GM18519 (cell line): ENCODE data around the gene FKBP6.
"Not testable (repeated sequence)": the region's sequence is repeated elsewhere in the genome, so short reads cannot be mapped to it uniquely, and the experiment has no call there.

Source experiments
- ATAC-seq: cut with Tn5 transposase; IDR thresholded peaks from one replicate; pipeline ENCODE4 v1.9.1; 2021; ENCODE audit warnings: mild to moderate bottlenecking, moderate library complexity; ENCODE audit not compliant: unreplicated experiment, low FRiP score

FKBP6 gene

GRCh38 chr7:73354196-73354595, 26.2 kb downstream of the FKBP6 start:
- no peak for ATAC-seq

GRCh38 chr7:73354821-73355220, 26.9 kb downstream of the FKBP6 start:
- no peak for ATAC-seq

GRCh38 chr7:73356159-73356558, 28.2 kb downstream of the FKBP6 start:
- no peak for ATAC-seq

GRCh38 chr7:73358590-73359275, 30.8 kb downstream of the FKBP6 start:
- no peak for ATAC-seq

- no peak for ATAC-seq
Observed at GRCh38 chr7:73359306-73359705, 31.3 kb downstream of the FKBP6 start.

GRCh38 chr7:73359746-73360375, 31.9 kb downstream of the FKBP6 start:
- ATAC-seq = no peak

- not testable (repeated sequence) for ATAC-seq
Observed at GRCh38 chr7:73360590-73360989, 32.6 kb downstream of the FKBP6 start.

- no peak for ATAC-seq
Observed at GRCh38 chr7:73363225-73364005, 35.5 kb downstream of the FKBP6 start.

GRCh38 chr7:73364006-73364728, 36.2 kb downstream of the FKBP6 start:
- ATAC-seq = no peak

GRCh38 chr7:73366127-73366526, 38.2 kb downstream of the FKBP6 start:
- ATAC-seq = no peak

GRCh38 chr7:73366990-73367389, 39.0 kb downstream of the FKBP6 start:
- ATAC-seq = no peak

- ATAC-seq = no peak
Observed at GRCh38 chr7:73369009-73369408, 41.0 kb downstream of the FKBP6 start.

GRCh38 chr7:73369622-73370021, 41.7 kb downstream of the FKBP6 start:
- no peak for ATAC-seq

- ATAC-seq = no peak
Observed at GRCh38 chr7:73373741-73374140, 45.8 kb downstream of the FKBP6 start.

GRCh38 chr7:73376262-73376661, 48.3 kb downstream of the FKBP6 start:
- ATAC-seq = not testable (repeated sequence)

- ATAC-seq = no peak
Observed at GRCh38 chr7:73376671-73377412, 48.9 kb downstream of the FKBP6 start.

GRCh38 chr7:73377413-73378200, 49.6 kb downstream of the FKBP6 start:
- not testable (repeated sequence) for ATAC-seq

- ATAC-seq = no peak
Observed at GRCh38 chr7:73382934-73383503, 55.1 kb downstream of the FKBP6 start.

GRCh38 chr7:73387221-73387828, 59.4 kb downstream of the FKBP6 start:
- no peak for ATAC-seq
